ENCODE data around the gene TLCD1. TPM values are rescaled to one million over a fixed set of nuclear protein-coding genes. Genes with fewer than 3 reads are reported as not detected.

Gene TLCD1
- total RNA-seq, 1 donor from 2014 or later: 8.0 TPM

Other genes with a start within 250 kb of the TLCD1 start
- gene FOXN1, start 219.9 kb downstream of the TLCD1 start, total RNA-seq: not detected in 2 replicates
- 55.3 and 63.9 TPM in 2 replicates for gene UNC119, start 173.6 kb downstream of the TLCD1 start, total RNA-seq
- gene PIGS, start 154.7 kb downstream of the TLCD1 start, total RNA-seq: 65.1 and 70.9 TPM in 2 replicates
- 95.0 and 95.7 TPM in 2 replicates for gene ALDOC, start 149.3 kb downstream of the TLCD1 start, total RNA-seq
- gene SPAG5, start 127.2 kb downstream of the TLCD1 start, total RNA-seq: 92.5 and 98.8 TPM in 2 replicates
- gene RSKR, start 112.0 kb downstream of the TLCD1 start, total RNA-seq: 35.2 and 37.9 TPM in 2 replicates
- gene BLTP2, start 81.1 kb downstream of the TLCD1 start, total RNA-seq: 196 and 213 TPM in 2 replicates
- gene SDF2, start 64.3 kb downstream of the TLCD1 start, total RNA-seq: 40.3 and 49.2 TPM in 2 replicates
- 97.5 and 102 TPM in 2 replicates for gene SUPT6H, start 64.0 kb downstream of the TLCD1 start, total RNA-seq
- 7.0 and 7.7 TPM in 2 replicates for gene PROCA1, start 14.3 kb downstream of the TLCD1 start, total RNA-seq
- gene RAB34, start 8.4 kb downstream of the TLCD1 start, total RNA-seq: 19.4 and 21.5 TPM in 2 replicates
- 1,712 and 1,733 TPM in 2 replicates for gene RPL23A, start 6.2 kb downstream of the TLCD1 start, total RNA-seq
- gene NEK8, start 2.6 kb upstream of the TLCD1 start, total RNA-seq: 3.6 and 4.2 TPM in 2 replicates
- gene TRAF4, start 17.8 kb upstream of the TLCD1 start, total RNA-seq: 125 and 129 TPM in 2 replicates
- 19.6 and 23.0 TPM in 2 replicates for gene FAM222B, start 116.6 kb upstream of the TLCD1 start, total RNA-seq
- gene ERAL1, start 128.8 kb upstream of the TLCD1 start, total RNA-seq: 54.5 and 60.4 TPM in 2 replicates
- gene FLOT2, start 171.5 kb upstream of the TLCD1 start, total RNA-seq: 136 and 143 TPM in 2 replicates
- 30.6 and 32.9 TPM in 2 replicates for gene DHRS13, start 176.8 kb upstream of the TLCD1 start, total RNA-seq
- gene PHF12, start 225.3 kb upstream of the TLCD1 start, total RNA-seq: 59.5 and 62.1 TPM in 2 replicates

Measured in activated T-helper 2 cell treated with anti-CD3 and anti-CD28 coated beads, Interferon-gamma antibody, Interleukin-2, Interleukin-4, amounts not matched to agents 10 μg/mL and 5 μg/mL and 100 μg/mL, durations not matched to agents 14 hours and 24 hours and 36 hours (primary cell).